ENCODE results near the gene PTPN13. TPM values are rescaled to one million over a fixed set of nuclear protein-coding genes. Genes with fewer than 3 reads are reported as not detected.

PTPN13 gene
- total RNA-seq, 1 experiment from 2014 or later: 107 TPM

DNA sequence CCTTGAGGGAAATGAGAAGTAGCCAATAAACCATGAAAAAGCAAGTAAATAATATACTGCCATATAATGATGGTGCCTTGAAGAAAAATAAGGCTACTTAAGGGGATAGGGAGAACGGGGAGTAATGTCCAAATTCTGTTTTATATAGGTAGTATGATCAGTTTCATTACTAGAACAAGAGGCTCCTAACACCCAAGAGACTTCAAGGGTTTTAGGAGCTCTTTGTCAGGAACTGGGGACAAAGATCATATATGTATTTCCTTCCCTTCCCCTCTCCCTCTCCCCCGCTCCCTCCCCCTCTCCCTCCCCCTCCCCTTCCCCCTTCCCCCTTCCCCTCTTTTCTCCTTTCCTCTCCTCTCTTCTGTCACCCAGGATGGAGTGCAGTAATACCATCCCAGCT is 127.3 kb downstream of the PTPN13 start:
- H3K27me3 ChIP-seq (replicated peaks; ENCODE audit: insufficient read depth, low read depth, low read length, poor library complexity): no peaks in the 10 kb centered on the region
- TF ChIP-seq EZH2 (IDR thresholded peaks at IDR 0.05; ENCODE audit: borderline replicate concordance, low read depth, low read length, poor library complexity, severe bottlenecking): no peak
- no peak for TF ChIP-seq CTCF (conservative IDR thresholded peaks at IDR 0.05; ENCODE audit: low read depth, low read length)
- intact Hi-C loops (cut with micrococcal nuclease; ENCODE audit: unreplicated experiment): no loop called here
- H3K36me3 ChIP-seq (ENCODE audit: insufficient read depth, low read length, poor library complexity, severe bottlenecking): peaks cover 50% of the 10 kb centered on the region
- no peaks in the 10 kb centered on the region for H3K4me1 ChIP-seq (ENCODE audit: insufficient read depth, low read length, poor library complexity, severe bottlenecking)
- ChIA-PET CTCF (no interaction called here), POLR2A (ENCODE audit: low non-redundant PET) (no interaction called here)
- no peak for DNase-seq (ENCODE audit: low spot score)
- H3K4me3 ChIP-seq (ENCODE audit: low read depth, low read length, poor library complexity, severe bottlenecking): no peak overlapping the region
- H3K9me3 ChIP-seq (ENCODE audit: low read depth, low read length, poor library complexity, severe bottlenecking): no peaks in the 10 kb centered on the region
- no peak overlapping the region for H3K27ac ChIP-seq (ENCODE audit: low read depth, low read length, poor library complexity, severe bottlenecking)
- BruUV-seq (replicated peaks): no TSS peak

GRCh38 chr4:86730310-86730709 is 136.2 kb downstream of the PTPN13 start:
- no TSS peak for BruUV-seq (replicated peaks)
- intact Hi-C loops (cut with micrococcal nuclease; ENCODE audit: unreplicated experiment): no loop called here
- TF ChIP-seq EZH2 (IDR thresholded peaks at IDR 0.05; ENCODE audit: borderline replicate concordance, low read depth, low read length, poor library complexity, severe bottlenecking) (no peak), CTCF (conservative IDR thresholded peaks at IDR 0.05; ENCODE audit: low read depth, low read length) (no peak)
- Histone ChIP-seq H3K36me3 (ENCODE audit: insufficient read depth, low read length, poor library complexity, severe bottlenecking) (peaks cover 39% of the 10 kb centered on the region), H3K4me1 (ENCODE audit: insufficient read depth, low read length, poor library complexity, severe bottlenecking) (no peaks in the 10 kb centered on the region), H3K27me3 (replicated peaks; ENCODE audit: insufficient read depth, low read depth, low read length, poor library complexity) (no peaks in the 10 kb centered on the region), H3K4me3 (ENCODE audit: low read depth, low read length, poor library complexity, severe bottlenecking) (no peak overlapping the region), H3K9me3 (ENCODE audit: low read depth, low read length, poor library complexity, severe bottlenecking) (no peaks in the 10 kb centered on the region), H3K27ac (ENCODE audit: low read depth, low read length, poor library complexity, severe bottlenecking) (no peak overlapping the region)
- CTCF ChIA-PET: no interaction called here
- POLR2A ChIA-PET (ENCODE audit: low non-redundant PET): no interaction called here
- no peak for DNase-seq (ENCODE audit: low spot score)

GRCh38 chr4:86737244-86737643 is 143.1 kb downstream of the PTPN13 start:
- intact Hi-C loops (cut with micrococcal nuclease; ENCODE audit: unreplicated experiment): no loop called here
- POLR2A ChIA-PET (ENCODE audit: low non-redundant PET): no interaction called here
- no TSS peak for BruUV-seq (replicated peaks)
- Histone ChIP-seq H3K4me1 (ENCODE audit: insufficient read depth, low read length, poor library complexity, severe bottlenecking) (no peaks in the 10 kb centered on the region), H3K27me3 (replicated peaks; ENCODE audit: insufficient read depth, low read depth, low read length, poor library complexity) (no peaks in the 10 kb centered on the region), H3K36me3 (ENCODE audit: insufficient read depth, low read length, poor library complexity, severe bottlenecking) (peaks cover 75% of the 10 kb centered on the region), H3K9me3 (ENCODE audit: low read depth, low read length, poor library complexity, severe bottlenecking) (no peaks in the 10 kb centered on the region), H3K4me3 (ENCODE audit: low read depth, low read length, poor library complexity, severe bottlenecking) (no peak overlapping the region), H3K27ac (ENCODE audit: low read depth, low read length, poor library complexity, severe bottlenecking) (no peak overlapping the region)
- CTCF ChIA-PET: no interaction called here
- TF ChIP-seq EZH2 (IDR thresholded peaks at IDR 0.05; ENCODE audit: borderline replicate concordance, low read depth, low read length, poor library complexity, severe bottlenecking): no peak
- no peak for TF ChIP-seq CTCF (conservative IDR thresholded peaks at IDR 0.05; ENCODE audit: low read depth, low read length)
- DNase-seq (ENCODE audit: low spot score): no peak
